NCI-H748 (cell line): Measurements from ENCODE around the gene FAM107B.

Experiments used
- DNase-seq: peaks from one replicate; lab custom pipeline; 2025; ENCODE audit not compliant: unreplicated experiment; lab: John Stamatoyannopoulos, UW

Gene FAM107B

DNA sequence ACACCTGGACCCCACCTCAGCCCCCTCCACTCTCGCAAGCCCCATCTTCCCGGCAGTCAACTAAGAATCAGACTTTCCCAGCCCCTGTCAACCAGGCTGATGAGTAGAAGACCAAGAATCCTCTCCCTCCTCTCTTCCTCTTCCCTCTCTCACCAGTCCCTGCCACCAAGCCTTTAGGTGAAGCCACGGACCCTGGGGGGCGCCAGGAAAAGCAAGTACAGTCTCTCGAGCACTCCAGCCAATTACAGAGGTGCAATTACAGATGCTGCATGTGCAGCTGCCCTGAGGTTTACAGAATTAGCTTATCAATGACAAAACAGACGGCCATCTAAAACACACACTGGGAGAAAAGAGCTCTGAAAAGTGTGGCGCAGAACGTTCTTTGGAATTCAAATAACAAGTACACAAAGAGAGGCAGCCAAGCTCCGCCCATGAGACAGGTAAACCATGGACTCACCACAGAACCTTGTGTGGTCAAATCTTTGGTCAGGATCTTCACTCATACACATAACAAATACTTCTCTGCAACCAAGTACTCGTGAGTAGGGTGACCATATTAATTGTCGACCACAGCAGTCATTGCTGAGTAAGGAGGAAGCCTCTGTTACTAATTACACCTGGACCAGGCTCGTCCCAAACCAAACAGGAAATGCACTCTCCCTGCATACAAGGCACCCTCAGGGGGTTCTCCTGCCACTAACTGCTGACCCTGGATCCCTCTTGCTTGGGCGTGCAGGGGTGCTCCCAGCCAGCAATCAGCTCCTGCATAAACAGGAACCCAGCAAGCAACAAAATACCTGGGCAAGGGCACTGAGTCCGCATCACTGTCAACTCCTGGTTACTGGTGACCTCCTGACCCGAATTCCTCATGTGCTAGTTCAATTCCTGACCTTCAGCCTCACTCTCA, 189.2 kb downstream of the FAM107B start:
- DNase-seq, result peak; percentile 64

DNA sequence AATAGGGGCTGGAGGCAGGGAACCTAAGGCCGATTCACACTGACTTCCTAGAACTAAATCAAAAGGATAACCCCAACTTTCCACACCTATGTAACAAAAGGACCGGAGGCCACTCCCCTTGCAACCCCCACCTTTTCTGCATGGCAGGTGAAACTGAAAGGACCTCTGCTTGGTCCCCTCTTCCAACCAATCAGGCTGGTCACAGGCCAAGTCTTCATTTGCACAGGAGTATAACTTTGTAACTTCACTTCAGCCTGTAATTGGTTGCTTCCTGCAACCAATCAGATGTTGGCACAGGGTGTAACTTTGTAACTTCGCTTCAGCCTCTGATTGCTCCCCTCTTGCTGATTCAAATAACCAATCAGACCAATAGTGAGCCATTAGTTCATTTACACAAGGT, 190.0 kb downstream of the FAM107B start:
- DNase-seq, result no peak

DNA sequence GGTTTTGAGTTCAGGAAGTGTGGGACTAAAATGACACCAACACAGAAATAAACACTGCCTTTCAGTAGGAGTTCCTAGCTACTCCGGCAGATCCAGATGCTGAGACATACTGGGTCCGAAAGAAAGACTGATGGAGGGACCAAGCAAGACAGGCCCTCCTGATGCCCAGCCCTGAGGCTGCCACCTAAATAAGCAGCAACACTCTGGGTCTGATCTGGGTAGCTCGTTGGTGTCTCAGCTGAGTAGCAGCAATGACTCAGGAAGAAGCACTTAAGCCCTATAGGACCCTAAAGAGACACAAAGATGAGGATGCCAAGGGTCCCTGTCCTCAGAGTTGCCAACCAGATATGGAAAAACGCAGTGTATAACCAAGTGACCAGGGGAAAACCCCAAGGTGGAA, 190.7 kb downstream of the FAM107B start:
- DNase-seq, result no peak

DNA sequence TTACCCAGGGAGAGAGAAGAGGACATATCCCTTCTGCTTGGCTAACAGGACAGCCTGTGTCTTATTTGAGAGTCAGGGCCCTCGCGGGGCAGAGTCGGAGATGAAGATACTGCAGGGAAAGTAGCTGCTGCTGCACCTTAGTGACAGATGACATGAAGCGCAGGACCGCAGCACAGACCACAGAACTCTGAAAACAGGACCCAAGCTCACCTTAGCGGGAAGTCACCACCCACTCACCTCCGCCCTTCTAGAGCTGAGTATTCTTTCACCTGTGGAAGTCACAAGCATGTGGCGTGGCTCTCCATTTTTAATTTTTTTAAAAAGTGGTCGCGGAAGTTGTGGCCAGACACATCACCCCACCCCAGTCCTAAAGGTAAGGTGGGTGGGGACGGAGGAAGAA, 191.4 kb downstream of the FAM107B start:
- no peak for DNase-seq

DNA sequence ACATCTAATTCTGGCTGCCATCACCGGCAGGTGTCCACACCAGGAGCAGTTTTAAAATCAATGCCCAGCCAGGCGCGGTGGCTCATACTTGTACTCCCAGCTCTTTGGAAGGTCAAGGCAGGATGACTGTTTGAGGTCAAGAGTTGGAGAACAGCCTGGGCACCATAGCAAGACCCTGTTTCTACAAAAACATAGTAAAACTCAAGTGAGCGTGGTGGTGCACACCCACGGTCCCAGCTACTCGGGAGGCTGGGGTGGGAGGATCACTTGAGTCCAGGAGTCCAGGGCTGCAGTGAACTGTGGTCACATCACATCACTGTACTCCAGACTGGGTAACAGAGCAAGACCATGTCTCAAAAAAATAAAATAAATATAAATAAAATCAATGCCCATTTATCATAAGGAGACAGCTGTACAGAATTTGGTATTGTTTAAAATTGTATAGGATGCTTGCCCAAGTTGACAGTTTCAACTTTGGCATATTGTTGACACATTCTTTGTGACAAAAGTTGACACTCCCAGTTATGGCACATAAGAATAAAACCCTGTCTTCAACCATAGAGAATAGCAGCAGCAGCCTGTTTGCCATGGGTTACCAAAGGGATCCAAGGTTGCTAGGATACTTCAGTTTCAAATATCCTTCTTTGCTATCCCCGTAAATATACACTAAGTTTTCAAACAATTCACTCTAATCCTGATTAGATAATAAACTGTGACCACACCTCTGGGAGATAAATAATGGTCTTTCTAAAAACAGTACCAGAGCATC, 193.0 kb downstream of the FAM107B start:
- DNase-seq, result peak; percentile 52

DNA sequence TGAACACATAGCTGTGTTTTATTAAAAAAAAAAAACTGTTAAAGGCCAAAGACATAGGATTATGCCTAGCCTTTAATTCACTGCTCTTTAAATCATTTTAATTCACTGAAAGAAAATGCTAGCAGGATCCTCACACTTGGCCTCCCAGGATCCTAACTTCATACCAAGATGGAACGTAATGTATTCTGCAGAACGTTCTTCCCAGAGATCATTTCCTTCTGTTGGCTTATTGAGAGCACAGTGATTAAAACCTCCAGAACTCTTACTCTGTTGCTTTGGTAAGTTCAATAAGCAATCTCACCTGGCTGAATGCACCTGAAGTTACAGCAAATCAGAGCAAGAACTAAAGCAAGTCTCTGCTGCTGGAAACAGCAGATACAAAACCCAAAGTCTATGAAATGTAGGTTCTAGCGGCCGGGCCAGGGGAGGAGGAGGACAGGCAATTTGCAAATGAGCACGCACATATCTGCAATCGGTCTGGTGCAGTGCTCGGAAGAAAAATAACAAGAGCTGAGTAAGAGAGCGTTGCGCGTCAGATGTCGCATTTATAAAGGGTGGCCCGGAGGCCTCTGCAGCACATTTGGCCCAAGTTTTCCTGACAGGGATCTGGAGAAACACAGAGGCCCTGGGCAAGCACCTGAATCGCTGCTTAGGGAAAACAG, 193.9 kb downstream of the FAM107B start:
- no peak for DNase-seq

DNA sequence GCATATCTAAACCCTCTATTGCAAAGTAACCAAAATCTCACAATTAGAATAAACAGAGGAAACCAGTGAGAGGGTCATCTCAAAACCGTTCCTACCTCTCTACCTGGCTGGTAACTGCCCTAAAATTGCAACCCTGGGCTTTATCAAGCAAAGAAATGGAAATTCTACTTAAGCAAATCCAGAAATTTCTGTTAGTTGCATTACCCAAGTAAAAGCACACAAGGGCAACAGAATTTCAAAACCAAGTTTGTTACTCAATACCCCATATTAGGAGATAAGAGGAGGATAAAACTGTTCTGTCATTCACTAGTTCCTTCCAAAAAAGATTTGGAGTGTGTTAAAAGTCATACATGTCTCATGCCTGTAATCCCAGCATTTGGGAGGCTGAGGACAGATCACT, 195.3 kb downstream of the FAM107B start:
- no peak for DNase-seq

DNA sequence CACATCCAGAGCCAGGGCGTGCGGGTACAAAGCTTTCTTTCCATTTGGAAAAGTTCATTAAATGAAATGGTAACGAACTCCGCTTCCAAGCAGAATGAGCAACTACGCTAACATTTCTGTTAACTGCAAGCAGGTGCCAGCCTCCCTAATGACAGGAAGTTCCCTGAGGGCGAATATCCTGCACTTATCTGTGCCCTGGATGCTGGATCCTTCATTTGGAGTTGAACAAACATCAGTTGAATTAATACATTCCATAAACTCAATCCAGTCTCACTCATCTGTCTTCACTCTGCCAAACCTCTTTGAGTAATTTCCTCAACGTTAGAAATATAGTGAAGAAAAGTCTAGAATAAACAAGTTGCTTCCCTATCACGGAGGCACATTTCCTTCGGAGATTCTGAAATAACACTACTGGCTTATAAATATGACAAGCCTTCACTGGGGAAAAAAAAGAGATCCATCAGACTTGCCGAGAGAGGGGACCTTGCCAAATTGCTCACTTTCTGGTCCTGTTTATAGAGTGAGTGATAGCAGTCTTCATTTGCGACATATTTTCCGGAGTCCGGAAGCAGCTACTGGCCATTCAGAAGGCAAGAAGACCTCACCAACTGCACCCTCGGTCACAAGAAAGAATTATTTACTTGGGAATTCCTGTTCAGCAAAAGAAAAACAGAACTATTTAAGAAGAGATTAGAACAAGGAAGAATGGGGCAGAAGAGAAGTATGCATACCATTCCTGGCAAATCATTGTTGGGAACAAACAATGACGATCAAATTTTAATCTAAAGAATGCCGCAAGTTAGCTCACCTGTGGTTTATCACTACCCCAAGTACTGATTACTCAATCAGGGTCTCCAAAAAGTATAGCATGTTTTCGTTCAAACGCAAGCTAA, 196.4 kb downstream of the FAM107B start:
- peak; percentile 60 for DNase-seq

DNA sequence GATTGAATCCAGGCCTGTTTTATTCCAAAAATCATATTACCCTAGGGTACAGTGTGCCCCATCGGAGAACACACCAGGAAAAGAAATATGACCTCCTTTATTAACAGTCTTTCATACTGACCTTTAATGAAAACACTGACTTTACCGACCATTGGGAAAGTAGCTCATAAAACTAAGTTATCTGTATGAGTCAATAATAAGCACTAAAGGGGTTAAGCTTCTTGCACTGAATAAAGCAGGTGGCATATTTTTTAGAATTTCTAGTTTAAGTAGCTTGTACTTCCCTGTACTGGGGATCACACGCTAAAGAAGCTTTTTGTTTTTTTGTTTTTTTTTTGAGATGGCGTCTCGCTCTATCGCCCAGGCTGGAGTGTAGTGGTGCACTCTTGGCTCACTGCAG, 199.8 kb downstream of the FAM107B start:
- DNase-seq, result no peak

DNA sequence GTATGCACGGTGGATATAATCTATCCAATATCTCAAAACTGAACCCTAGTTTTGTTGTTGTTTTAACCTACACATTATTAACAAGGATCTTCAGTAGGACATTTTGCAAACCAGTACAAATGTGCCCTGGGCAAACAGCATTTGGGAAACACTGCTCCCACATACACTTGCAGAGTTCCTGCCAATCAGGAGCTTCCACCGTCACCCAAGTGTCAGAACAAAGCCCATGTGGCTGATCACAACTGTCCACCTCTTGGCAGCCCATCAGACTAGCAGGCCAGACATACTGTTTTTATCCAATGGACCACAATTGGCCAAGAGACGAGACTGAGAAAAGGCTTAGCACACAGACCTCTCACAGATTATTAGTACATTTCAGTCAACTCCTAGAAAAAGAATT, 200.4 kb downstream of the FAM107B start:
- DNase-seq, result no peak

DNA sequence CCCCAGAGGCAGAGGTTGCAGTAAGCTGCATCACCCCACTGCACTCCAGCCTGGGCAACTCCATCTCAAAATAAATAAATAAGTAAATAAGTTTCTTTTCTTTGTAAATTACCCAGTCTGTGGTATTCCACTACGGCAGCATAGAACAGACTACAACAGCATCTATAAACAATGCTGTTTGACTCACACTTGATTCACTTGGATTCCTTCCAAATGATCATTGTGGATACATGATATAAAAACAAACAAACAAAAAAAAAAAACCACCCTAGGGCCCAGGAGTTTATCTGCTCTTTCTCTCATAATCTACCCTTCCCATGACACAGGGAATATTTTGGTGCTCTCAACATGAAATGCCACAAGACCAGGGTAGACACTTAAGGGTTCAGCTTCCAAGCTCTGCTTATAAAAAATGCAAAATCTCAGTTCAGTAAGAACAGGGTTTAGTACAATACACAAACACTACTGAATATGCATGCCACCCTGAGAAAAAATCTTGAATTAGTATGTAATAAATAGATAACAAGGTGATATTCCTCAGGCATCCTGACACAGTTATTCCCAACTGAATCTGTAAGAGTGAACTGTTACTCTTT, 200.9 kb downstream of the FAM107B start:
- DNase-seq, result no peak

DNA sequence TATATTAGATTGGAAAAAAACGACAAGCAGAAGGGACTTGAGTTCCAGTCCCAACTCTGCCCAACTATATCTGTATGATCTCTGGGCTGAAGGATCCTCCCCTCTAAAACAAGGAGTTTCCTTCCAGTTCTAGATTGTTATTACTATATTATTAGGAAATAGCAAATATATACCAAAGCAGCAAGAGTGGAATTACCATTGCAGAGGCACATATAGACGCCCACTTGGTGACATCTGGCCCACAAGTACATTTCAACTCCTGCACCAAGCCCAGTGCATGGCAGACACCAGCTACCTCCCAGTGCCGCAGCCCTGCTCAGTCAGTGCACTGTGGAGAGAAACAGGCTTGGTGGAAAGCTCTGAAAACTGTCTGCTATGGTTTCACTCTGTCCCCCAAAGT, 201.9 kb downstream of the FAM107B start:
- no peak for DNase-seq

DNA sequence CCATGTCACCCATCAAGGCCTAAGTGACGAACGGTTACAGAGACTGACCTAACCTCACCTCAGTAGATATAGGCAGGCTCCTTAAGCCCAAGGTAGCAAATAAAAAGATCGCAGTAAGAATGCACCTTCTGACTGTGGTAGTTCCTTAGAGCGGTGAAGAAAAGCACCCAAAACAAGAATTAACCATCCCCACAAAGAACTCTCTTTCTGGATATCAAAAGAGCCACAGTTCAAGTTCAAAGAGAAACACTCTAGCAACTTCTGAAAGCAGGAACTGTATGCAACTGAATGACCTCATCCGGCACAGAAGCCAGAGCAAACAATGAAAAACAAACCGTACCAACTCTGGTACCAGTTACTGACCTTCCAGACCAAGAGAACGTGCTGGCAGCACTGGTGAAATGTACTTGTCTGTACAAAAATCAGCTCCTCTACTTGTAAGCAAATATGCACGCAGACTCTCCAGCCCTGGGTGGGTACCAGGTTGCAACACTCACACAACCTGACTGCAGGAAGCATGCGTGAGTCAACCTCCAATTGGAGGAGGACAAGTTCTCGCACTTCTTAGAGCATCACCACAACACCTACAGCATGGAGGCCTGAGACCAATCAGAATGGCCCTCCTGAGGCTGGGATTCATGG, 202.7 kb downstream of the FAM107B start:
- DNase-seq, result no peak

DNA sequence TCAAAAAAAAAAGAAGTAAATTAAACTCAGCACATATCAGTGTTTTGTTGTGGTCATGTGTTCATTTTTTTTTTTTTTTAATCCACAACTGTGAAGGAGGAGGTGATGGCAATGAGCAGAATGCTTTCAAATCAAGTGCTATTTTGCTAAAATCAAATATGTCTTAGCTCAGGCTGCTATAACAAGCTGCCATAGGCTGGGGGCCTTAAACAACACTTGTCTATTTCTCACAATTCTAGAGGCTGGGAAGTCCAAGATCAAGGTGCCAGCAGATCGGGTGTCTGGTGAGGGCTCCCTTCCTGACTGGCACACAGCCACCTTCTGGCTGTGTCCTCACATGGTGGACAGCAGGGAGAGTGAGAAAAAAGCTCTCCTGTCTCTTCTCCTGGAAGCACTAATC, 203.9 kb downstream of the FAM107B start:
- DNase-seq, result no peak

DNA sequence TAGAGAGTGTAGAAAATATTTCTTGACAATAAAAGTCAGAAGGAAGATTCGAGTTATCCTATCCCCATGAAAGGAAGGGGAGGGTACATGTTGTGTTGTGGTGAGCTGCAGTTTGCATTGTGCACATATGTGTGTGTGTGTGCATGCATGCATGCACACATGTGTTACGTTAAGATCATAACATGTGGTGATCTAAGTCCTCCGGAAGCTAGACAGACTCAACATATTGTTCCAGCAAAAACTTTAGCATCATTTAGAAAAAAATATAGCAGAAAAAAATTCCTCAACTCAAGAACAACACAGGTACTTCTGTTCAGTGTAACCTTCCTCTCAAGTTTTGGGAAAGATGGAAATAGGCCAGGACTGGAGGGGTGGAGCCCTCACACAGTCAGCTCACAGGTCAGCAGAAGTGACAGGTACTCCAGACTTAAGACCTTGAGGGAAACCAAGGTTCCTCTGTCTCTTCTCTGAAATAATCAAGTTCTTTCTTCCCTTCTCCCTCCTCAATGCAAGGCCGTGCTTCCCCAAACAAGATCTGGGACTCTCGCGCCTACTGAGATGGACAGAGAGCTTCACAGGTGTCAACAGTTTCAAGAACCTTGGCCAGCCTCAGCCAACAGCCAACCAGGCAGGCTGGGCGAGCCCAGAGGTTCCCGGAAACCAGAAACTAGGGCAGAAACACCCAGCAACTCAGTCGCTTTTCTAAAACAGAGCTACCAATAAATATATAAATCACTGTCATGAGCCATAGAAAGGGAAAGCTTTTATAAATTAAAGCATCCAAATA, 205.2 kb downstream of the FAM107B start:
- DNase-seq, result no peak

DNA sequence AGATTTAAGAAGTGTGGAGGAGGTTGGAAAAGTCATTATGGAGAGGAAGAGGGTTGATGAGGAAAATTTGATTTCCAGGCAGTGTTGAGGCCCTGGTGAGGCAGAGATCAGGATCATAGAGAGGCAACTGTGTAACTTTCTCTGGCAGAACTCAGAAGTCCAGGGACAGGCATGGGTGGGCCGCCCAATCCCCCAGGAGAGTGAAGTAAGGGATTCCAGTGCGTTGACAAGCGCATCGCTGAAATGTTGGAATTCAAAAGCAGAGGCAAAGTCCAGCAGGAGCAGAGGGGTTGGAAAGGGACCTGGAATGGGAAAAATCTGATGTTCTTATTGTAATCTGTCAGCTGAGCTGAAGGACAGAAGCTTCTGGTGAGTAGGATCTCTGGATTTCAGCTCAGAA, 207.3 kb downstream of the FAM107B start:
- no peak for DNase-seq

DNA sequence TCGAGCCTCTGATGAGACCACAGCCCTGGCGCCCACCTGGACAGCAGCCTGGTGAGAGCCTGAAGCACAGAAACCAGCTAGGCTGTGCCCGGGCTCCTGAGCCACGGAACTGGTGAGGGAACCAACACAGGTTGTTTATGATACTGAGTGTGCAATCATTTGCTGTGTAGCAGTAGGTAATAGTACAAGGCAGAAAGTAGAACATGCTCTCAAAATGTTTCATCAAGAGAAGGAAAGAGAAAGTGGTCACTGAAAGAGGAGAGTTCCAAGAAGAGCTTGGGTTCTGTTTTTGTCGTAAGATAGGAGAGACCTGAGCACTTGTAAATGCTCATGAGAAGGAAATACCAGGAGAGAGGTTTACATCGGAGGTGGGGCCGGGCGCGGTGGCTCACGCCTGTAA, 208.2 kb downstream of the FAM107B start:
- DNase-seq, result no peak

DNA sequence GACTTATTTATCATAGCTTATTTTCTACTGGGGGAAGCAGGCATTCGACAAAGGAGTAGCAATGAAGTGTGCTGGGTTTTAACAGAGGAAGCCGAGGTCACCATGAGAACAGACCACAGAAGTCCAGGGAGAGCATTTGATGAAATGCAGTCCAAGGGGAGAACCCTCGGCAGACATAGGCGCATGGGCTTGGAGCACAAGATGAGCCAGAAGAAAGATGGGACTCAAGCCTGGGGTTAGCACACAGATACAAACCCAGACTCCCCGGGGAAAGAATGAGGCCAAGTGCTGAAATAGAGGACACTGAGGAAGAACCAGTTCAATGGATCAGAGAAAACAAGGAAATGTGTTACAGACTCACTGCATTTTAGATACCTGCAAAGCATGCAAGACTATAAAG, 209.5 kb downstream of the FAM107B start:
- no peak for DNase-seq

DNA sequence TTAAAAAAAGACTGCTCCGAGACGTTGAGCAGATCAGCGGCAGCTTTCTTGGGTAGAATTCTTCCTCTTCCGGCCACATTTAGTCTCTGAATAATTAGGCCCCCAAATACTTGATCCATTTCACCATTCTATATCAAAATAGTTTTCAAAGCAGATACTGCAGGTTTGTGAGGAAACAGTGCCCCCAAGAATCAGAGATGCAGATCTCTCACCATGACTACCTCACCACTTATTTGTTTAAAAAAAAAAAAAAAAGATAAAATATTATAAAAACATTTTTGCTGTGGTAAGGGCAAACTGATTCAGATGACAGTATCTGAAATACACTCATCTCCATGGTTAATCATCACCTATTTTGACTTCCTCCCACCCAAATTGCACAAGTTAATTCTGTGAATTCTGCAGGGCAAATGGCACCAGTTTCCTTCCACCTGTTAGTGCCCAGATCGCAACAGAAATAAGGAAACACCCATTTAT, 210.4 kb downstream of the FAM107B start:
- no peak for DNase-seq
